CD4-positive, alpha-beta T cell treated with Interleukin-15 for 4 hours (primary cell): Measurements from ENCODE around the gene CTU2.

Experiments used
- DNase-seq: peaks from one replicate; pipeline ENCODE4 v3.0.0-alpha.2; 2020; ENCODE audit warnings: low spot score

Gene CTU2

GRCh38 chr16:88743693-88744576, 37.6 kb downstream of the CTU2 start:
- DNase-seq: peak; percentile 68

- DNase-seq: no peak
These were observed 38.5 kb downstream of the CTU2 start for GRCh38 chr16:88744577-88745521.

- DNase-seq: no peak
These were observed 40.2 kb downstream of the CTU2 start for GRCh38 chr16:88746506-88746905.

GRCh38 chr16:88747588-88748301, 41.4 kb downstream of the CTU2 start:
- peak; percentile 10 for DNase-seq

GRCh38 chr16:88748364-88748763, 42.1 kb downstream of the CTU2 start:
- no peak for DNase-seq

- DNase-seq: no peak
These were observed 43.1 kb downstream of the CTU2 start for GRCh38 chr16:88749358-88749757.

GRCh38 chr16:88750854-88751253, 44.6 kb downstream of the CTU2 start:
- no peak for DNase-seq

- no peak for DNase-seq
These were observed 46.2 kb downstream of the CTU2 start for GRCh38 chr16:88752386-88753002.

- DNase-seq: no peak
These were observed 46.9 kb downstream of the CTU2 start for GRCh38 chr16:88753191-88753590.

GRCh38 chr16:88753602-88754001, 47.3 kb downstream of the CTU2 start:
- no peak for DNase-seq

GRCh38 chr16:88754109-88754911, 48.0 kb downstream of the CTU2 start:
- DNase-seq: no peak

GRCh38 chr16:88754912-88755744, 48.8 kb downstream of the CTU2 start:
- DNase-seq: peak; percentile 26

- no peak for DNase-seq
These were observed 49.6 kb downstream of the CTU2 start for GRCh38 chr16:88755745-88756443.

- DNase-seq: no peak
These were observed 52.1 kb downstream of the CTU2 start for GRCh38 chr16:88758227-88758943.

GRCh38 chr16:88758944-88759244, 52.6 kb downstream of the CTU2 start:
- DNase-seq: no peak

- peak; percentile 54 for DNase-seq
These were observed 53.1 kb downstream of the CTU2 start for GRCh38 chr16:88759245-88759975.

GRCh38 chr16:88759976-88760350, 53.7 kb downstream of the CTU2 start:
- DNase-seq: no peak
